Epithelial cell of esophagus (primary cell): ENCODE data around the gene SMAD3.

Experiments used
- DNase-seq: peaks from one replicate; pipeline ENCODE4 v3.0.0; 2010; ENCODE audit warnings: low read depth
- H3K4me3 ChIP-seq: 2 replicates; pipeline ENCODE4 v1.5.1; 2011; ENCODE audit warnings: mild to moderate bottlenecking, low read length, control low read depth
- TF ChIP-seq, protein P1 (sequence below): IDR thresholded peaks from 2 replicates; pipeline ENCODE4 v1.5.1; 2011; ENCODE audit warnings: low read depth, mild to moderate bottlenecking, low read length, control low read depth, inconsistent platforms; ENCODE audit not compliant: insufficient read depth; ENCODE audit errors: missing control alignments

SMAD3 gene

DNA sequence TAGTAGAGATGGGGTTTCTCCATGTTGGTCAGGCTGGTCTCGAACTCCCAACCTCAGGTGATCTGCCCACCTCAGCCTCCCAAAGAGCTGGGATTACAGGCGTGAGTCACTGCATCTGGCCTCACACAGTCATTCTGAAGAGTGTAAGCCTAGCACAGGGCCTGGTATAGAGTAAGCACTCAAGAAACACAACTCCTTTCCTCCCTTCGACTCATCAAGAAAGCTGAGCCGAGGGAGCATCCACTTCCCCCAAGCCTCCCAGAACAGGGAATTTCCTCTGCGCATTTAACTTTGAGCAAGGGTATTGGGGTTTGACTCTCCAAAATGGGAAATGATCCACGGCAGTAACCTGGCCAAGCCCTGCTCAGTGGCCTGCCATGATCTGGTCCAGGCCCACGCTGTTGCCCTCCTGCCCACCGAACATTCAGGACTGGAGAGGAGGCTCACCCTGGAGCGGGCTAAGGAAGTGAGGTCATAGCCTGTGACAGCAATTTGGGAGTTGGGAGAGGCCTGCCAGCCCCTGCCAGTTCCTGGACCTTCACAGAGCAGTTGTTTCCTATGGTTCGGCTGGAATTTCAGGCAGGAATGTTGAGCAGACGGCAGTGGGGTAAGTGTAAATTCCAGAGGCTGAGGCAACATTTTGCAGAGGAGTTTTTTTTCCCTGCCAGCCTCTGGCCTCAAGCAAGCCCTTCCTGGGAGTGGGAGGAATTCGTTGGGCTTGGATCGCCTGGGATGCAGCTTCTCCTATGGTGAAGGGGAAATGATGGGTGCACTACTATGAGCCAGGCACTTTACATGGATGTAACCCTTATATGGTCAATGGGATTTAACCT lies 21.2 kb upstream of the SMAD3 start:
- DNase-seq, result peak; percentile 75
- H3K4me3 ChIP-seq, result no peak overlapping the region
- TF ChIP-seq, protein P1, sequence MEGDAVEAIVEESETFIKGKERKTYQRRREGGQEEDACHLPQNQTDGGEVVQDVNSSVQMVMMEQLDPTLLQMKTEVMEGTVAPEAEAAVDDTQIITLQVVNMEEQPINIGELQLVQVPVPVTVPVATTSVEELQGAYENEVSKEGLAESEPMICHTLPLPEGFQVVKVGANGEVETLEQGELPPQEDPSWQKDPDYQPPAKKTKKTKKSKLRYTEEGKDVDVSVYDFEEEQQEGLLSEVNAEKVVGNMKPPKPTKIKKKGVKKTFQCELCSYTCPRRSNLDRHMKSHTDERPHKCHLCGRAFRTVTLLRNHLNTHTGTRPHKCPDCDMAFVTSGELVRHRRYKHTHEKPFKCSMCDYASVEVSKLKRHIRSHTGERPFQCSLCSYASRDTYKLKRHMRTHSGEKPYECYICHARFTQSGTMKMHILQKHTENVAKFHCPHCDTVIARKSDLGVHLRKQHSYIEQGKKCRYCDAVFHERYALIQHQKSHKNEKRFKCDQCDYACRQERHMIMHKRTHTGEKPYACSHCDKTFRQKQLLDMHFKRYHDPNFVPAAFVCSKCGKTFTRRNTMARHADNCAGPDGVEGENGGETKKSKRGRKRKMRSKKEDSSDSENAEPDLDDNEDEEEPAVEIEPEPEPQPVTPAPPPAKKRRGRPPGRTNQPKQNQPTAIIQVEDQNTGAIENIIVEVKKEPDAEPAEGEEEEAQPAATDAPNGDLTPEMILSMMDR, result no peak

- no peak for DNase-seq
- H3K4me3 ChIP-seq, result no peak overlapping the region
- TF ChIP-seq, protein P1, result no peak
Measured at GRCh38 chr15:67047149-67047661, 18.2 kb upstream of the SMAD3 start.

DNA sequence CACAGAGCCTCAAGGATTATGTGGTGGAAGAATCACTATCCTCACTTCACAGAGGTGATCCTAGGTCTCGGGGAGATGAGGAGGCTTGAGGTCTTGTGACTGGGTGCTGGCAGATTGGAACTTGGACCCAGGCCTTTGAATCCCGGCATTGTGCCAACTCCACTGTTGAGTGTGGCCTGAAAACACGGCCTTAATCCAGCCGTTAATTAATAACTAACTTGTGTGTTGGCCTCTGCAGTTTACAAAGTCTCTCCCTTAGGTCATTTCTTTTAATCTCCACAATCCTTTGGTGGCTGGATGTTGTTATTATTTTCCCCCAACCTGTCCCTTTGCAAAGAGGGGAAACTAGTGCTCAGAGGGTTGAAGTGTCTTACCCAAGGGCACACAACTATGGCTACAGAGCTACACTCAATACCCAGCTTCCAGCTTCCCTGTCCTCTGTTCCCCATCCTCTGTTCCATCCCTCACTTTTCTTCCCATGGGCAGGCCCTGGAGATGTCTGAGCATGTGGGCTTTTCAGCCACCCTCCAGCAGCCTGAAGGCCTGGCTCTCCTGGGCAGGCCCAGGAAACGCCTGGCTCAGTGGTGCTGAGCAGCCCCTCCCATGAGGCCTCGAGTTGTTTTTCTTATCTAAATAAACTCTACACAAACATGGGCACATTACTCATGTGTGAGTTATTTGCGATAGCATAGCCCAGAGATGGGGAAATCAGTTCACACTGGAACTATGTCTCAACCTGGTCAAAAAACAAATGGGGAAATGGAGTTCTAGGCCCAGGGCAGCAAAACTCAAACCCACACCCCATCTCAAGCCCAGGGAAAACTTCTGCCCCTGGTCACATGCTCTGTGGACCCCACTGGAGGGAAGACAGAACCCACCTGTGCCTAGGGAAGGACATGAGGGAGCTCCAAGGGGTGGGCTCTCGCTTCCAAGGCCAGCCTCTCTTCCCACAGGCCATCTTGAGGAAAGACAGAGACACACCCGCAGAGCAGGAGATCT lies 16.8 kb upstream of the SMAD3 start:
- DNase-seq, result peak; percentile 98
- TF ChIP-seq, protein P1, result no peak
- no peak overlapping the region for H3K4me3 ChIP-seq

DNA sequence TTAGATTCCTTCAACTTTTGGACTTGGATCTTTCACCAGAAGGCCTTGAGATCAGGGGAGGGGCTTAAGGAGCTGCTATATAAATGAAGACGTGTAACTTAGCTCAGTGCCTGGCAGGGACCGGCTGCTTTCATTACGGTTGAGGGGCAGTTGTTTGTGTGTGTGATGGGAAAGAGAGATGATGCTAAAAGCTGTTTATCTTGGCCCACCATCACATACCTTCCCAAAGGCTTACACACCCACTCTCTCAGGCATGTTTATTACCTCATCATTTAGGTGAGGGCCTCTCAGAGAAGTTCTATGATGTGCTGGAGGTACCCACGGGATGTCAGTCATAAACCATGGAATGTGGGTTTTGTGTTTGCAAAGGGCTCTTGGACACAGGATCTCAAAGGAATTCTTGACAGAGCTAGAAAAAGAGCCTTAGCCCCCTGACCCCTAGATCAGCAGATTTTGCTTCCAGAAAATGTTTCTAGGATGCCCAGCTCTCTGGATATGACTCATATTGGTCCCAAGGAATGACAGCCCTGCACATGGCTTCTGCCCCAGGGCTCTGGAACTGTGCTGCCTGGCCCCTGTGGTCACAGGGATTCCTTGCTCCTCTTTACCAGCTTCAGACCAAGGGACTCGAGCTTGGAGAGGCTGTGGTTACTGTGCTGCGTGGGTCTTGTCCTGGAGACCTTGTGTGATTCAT lies 15.9 kb upstream of the SMAD3 start:
- TF ChIP-seq, protein P1, result peak; percentile 10
- H3K4me3 ChIP-seq, result no peak overlapping the region
- DNase-seq, result peak; percentile 93

- TF ChIP-seq, protein P1, result no peak
- no peak overlapping the region for H3K4me3 ChIP-seq
- peak; percentile 92 for DNase-seq
Measured at GRCh38 chr15:67050062-67050461, 15.3 kb upstream of the SMAD3 start.

DNA sequence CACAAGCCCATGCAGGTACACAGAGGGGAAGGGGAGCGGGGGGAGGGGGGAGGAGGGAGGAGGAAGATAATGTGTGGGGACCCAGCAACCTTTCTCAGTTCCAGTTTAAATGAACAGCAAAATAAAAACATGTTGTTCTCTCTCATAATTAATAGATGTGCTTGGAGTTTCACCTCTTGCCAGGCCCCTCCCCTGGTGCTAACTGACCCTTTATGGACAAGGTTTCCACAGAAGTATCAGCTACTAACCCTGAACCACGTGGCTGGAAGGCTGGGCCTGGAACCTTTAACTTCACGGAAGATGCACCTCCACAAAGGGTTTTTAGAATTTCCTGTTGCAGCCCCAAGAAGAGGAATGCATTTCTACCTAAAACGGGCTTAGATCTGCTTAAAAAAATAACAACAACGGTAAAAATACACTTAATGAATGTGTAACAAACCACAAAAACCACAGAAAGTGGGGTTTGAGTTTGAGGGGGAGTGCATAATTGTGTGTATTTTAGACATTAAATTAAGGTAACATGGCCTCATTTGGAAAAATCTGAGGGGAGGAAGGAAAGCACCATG lies 14.8 kb upstream of the SMAD3 start:
- TF ChIP-seq, protein P1, result no peak
- no peak for DNase-seq

More for the DNA sequence above, 14.8 kb upstream of the SMAD3 start:
- no peak overlapping the region for H3K4me3 ChIP-seq
